Fibroblast of lung (primary cell): Measurements from ENCODE around the gene TRPM3.

Source experiments
- EZH2 ChIP-seq: IDR thresholded peaks from 2 replicates; pipeline ENCODE4 v1.5.1; 2012; ENCODE audit warnings: low read length, control low read depth, mild to moderate bottlenecking; ENCODE audit errors: missing control alignments
- TF ChIP-seq, protein P1 (sequence below), 2 donors: IDR thresholded peaks in 1 of 2; conservative IDR thresholded peaks in 1 of 2; 1 replicate in 1 of 2; 2 replicates in 1 of 2; pipeline ENCODE4 v1.5.1; 2011 to 2012; ENCODE audit warnings: low read length in 2 of 2, control low read depth in 1 of 2, inconsistent platforms in 1 of 2, low read depth in 1 of 2, mild to moderate bottlenecking in 1 of 2

DNA sequence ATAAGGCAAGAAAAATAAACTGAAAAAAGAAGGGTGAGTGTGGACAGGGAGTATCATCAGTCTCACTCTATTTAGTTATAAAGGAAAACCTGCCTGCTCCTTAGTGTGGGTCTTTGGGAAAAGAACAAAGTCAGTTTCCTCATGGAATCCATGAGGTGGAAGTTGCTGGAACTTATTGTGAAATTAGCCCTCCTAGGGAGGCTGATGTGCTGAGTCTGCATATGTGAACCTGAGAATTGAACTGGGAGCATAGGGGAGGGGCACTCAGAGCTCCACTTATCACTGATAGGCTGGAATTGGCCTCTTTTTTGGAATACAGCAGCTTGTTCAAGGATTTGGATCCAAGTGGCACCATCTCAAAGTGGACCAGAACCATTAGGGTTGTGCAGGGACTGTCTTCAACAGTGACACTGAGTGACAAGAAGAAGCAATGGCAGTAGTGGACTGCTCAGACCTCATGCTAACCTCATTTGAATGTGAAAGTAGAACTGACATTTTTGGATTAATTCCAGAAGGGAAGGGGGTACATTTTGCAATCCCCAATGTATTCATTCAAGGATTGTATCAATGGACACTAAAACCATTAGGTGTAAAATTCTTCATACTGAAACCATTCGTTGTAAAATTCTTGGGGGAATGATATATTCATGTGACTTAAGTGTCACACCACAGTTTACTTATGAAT is 603.4 kb downstream of the TRPM3 start:
- TF ChIP-seq, protein P1, sequence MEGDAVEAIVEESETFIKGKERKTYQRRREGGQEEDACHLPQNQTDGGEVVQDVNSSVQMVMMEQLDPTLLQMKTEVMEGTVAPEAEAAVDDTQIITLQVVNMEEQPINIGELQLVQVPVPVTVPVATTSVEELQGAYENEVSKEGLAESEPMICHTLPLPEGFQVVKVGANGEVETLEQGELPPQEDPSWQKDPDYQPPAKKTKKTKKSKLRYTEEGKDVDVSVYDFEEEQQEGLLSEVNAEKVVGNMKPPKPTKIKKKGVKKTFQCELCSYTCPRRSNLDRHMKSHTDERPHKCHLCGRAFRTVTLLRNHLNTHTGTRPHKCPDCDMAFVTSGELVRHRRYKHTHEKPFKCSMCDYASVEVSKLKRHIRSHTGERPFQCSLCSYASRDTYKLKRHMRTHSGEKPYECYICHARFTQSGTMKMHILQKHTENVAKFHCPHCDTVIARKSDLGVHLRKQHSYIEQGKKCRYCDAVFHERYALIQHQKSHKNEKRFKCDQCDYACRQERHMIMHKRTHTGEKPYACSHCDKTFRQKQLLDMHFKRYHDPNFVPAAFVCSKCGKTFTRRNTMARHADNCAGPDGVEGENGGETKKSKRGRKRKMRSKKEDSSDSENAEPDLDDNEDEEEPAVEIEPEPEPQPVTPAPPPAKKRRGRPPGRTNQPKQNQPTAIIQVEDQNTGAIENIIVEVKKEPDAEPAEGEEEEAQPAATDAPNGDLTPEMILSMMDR (conservative IDR thresholded peaks at IDR 0.05 in 1 of 2, IDR thresholded peaks at IDR 0.05 in 1 of 2; ENCODE audit: low read depth in 1 of 2, low read length in 2 of 2), result no peak
- TF ChIP-seq EZH2, result no peak
